Stomach (tissue), 9 donors: ENCODE results near the gene FAIM. TPM values are rescaled to one million over a fixed set of nuclear protein-coding genes. Genes with fewer than 3 reads are reported as not detected.
"Not testable (repeated sequence)": the region's sequence is repeated elsewhere in the genome, so short reads cannot be mapped to it uniquely, and the experiment has no call there.

Experiments used
- DNase-seq, 2 donors: peaks; one replicate each; pipeline versions ENCODE4 v3.0.0 to v3.0.0-alpha.2; 2013 to 2019
- H3K27ac ChIP-seq, 5 donors: fragments of 200-600 bp in 4 of 5; sonication (generic) in 4 of 5; one replicate each; pipeline ENCODE4 v1.5.1; 2013 to 2019; ENCODE audit warnings: mild to moderate bottlenecking in 1 of 5, moderate library complexity in 1 of 5
- H3K27me3 ChIP-seq, 3 donors: fragments of 200-600 bp; sonication (generic); one replicate each; pipeline ENCODE4 v1.5.1; 2017 to 2019; ENCODE audit warnings: mixed run types in 1 of 3
- H3K36me3 ChIP-seq, 4 donors: fragments of 200-600 bp; sonication (generic); 1 replicate in 3 of 4; 2 replicates in 1 of 4; pipeline ENCODE4 v1.5.1; 2016 to 2019
- H3K4me1 ChIP-seq, 4 donors: fragments of 200-600 bp; sonication (generic); one replicate each; pipeline ENCODE4 v1.5.1; 2016 to 2019
- H3K4me3 ChIP-seq, 4 donors: fragments of 200-600 bp; sonication (generic) in 3 of 4; one replicate each; pipeline ENCODE4 v1.5.1; 2016 to 2019; ENCODE audit warnings: mild to moderate bottlenecking in 1 of 4
- H3K9me3 ChIP-seq, 4 donors: fragments of 200-600 bp; sonication (generic); one replicate each; pipeline ENCODE4 v1.5.1; 2016 to 2019
- EP300 ChIP-seq: sonication (generic); formaldehyde crosslinking; IDR thresholded peaks from one replicate; pipeline ENCODE4 v1.6.1; 2017; ENCODE audit warnings: antibody characterized with exemption
- POLR2A ChIP-seq, 4 donors: fragments of 450-650 bp; IDR thresholded peaks; one replicate each; pipeline ENCODE4 v1.6.1; 2016; ENCODE audit warnings: antibody characterized with exemption in 4 of 4, control low read depth in 2 of 4, mild to moderate bottlenecking in 1 of 4, moderate library complexity in 1 of 4
- POLR2AphosphoS5 ChIP-seq, 3 donors: sonication (generic); formaldehyde crosslinking; IDR thresholded peaks; one replicate each; pipeline ENCODE4 v1.6.1; 2016; ENCODE audit warnings: antibody characterized with exemption in 3 of 3
- WGBS, 5 donors: extraction: QIAGEN DNeasy Blood & Tissue Kit in 3 of 5; methylation state at CpG; one replicate each; pipeline versions ENCODE4 v1.1.5 to v1.1.7; 2013 to 2018; 5-methylcytosine and 5-hydroxymethylcytosine counted together
- intact Hi-C: fragments of 100-400 bp; cut with DNase I; formaldehyde crosslinking; loops from one replicate; pipeline ENCODE4 v1.15.1; 2023; ENCODE audit warnings: low total_unique reads
- polyA plus RNA-seq, 3 donors: library from polyadenylated mRNA; stranded (reverse); fragments of 200-250 nt; gene quantifications; one replicate each; pipeline ENCODE4 v1.2.3, GENCODE V29; 2013
- total RNA-seq, 5 donors: library from RNA; depleted of rRNA; stranded (reverse); fragments of >200 nt; gene quantifications; one replicate each; pipeline versions ENCODE4 v1.1.0 to v1.2.3, GENCODE V29; 2014 to 2016
- TF ChIP-seq, protein P1 (sequence below), 7 experiments: fragments of 450-650 bp in 4 of 7; fragments of 200-600 bp in 3 of 7; sonication (generic) in 3 of 7; IDR thresholded peaks; one replicate each; pipeline ENCODE4 v1.5.1; 2016 to 2019; ENCODE audit warnings: antibody characterized with exemption in 7 of 7, control low read depth in 2 of 7, mild to moderate bottlenecking in 1 of 7
- donor health status: healthy with polysubstance abuse.
- donor health status: Bipolar disorder and iron deficiency.
- donor health status: healthy.

The FAIM gene
- total and polyA plus RNA-seq, 8 donors = 0.87 to 17.1 (median 13.8) TPM; not detected in 2

DNA sequence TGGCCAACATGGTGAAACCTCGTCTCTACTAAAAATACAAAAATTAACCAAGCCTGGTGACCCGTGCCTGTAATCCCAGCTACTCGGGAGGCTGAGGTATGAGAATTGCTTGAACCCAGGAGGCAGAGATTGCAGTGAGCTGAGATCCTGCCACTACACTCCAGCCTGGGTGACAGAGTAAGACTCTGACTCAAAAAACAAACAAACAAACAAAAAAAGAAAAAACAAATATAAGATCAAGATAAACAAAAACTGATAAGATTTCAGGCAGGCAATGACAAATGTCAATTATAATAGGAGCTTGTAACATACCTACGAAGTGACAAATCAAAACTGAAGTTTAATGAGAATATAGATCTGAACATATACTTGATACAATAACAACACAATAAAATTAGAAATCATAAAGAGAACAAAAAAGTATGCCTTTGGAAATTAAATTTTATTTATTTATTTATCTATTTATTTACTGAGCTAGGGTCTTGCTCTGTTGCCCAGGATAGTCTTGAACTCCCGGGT is 70.4 kb downstream of the FAIM start:
- no peak for DNase-seq
- WGBS, 5 donors = 85 to 92% (median 88%) methylated on average over 5 of the region's 5 CpGs
- Histone ChIP-seq H3K4me1 (no peaks in the 10 kb centered on the region), H3K4me3 (no peak overlapping the region), H3K27me3 (no peaks in the 10 kb centered on the region), H3K9me3 (peaks cover 0 to 26% (median 14%) of the 10 kb centered on the region in 4 donors), H3K36me3 (peaks cover 0 to 87% (median 73%) of the 10 kb centered on the region in 4 donors), H3K27ac (no peak overlapping the region)
- TF ChIP-seq EP300 (no peak), POLR2A (IDR thresholded peaks at IDR 0.05) (no peak), POLR2AphosphoS5 (IDR thresholded peaks at IDR 0.05) (no peak)
- TF ChIP-seq, protein P1, sequence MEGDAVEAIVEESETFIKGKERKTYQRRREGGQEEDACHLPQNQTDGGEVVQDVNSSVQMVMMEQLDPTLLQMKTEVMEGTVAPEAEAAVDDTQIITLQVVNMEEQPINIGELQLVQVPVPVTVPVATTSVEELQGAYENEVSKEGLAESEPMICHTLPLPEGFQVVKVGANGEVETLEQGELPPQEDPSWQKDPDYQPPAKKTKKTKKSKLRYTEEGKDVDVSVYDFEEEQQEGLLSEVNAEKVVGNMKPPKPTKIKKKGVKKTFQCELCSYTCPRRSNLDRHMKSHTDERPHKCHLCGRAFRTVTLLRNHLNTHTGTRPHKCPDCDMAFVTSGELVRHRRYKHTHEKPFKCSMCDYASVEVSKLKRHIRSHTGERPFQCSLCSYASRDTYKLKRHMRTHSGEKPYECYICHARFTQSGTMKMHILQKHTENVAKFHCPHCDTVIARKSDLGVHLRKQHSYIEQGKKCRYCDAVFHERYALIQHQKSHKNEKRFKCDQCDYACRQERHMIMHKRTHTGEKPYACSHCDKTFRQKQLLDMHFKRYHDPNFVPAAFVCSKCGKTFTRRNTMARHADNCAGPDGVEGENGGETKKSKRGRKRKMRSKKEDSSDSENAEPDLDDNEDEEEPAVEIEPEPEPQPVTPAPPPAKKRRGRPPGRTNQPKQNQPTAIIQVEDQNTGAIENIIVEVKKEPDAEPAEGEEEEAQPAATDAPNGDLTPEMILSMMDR (IDR thresholded peaks at IDR 0.05) = no peak
- intact Hi-C loops = no loop called here

DNA sequence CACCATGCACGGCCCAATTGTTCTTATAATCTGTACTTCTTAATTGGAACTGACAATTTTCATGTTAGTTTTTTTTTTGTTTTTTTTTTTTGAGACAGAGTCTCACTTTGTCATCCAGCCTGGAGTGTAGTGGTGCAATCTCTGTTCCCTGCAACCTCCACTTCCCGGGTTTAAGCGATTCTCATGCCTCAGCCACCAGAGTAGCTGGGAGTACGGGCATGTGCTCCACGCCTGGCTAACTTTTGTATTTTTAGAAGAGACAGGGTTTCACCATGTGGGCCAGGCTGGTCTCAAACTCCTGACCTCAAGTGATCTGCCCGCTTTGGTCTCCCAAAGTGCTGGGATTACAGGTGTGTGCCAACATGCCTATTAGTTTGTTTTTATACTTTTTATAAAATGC is 72.4 kb downstream of the FAIM start:
- H3K4me3 ChIP-seq, H3K27ac ChIP-seq, intact Hi-C loops, H3K27me3 ChIP-seq, DNase-seq, H3K4me1 ChIP-seq: not testable (repeated sequence)
- 93 to 99% (median 97%) methylated on average over 6 of the region's 6 CpGs for WGBS, 5 donors
- peaks cover 0 to 12% (median 5%) of the 10 kb centered on the region in 4 donors for H3K9me3 ChIP-seq
- H3K36me3 ChIP-seq = peaks cover 0 to 69% (median 58%) of the 10 kb centered on the region in 4 donors

DNA sequence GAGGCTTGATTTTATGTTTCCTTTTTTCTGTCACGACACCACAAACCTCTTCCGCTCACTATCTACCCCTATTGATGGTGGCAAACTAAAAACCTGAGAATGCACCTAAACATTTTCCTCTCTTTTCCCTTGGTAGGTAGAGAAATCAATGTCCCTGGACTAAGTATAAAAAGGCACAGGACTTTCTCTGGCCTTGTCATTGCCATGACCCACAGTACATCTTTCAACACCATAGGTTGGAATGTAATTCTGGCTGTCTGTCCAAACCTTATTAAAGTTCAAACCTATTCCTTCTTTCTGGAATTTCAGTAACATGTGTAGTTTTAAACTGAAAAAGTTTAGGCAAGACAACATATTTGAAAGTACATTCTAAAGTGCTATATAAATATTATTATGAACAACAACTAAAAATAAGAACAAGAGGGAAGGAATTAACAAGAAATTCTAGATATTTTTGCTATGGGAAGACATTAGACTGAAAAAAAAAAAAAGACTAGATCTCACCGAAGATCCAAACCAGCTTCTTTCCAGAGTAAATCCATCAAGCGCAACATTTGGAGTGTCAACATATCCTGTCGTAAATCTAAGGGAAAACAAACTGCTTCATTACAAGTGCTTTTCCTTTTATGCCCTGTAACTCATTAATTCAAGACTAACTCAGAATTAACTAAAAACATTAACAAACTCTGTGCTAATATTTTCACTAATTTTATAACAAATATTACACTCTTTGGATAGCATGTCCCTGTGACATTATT is 73.1 kb downstream of the FAIM start:
- DNase-seq = no peak
- intact Hi-C loops = no loop called here
- Histone ChIP-seq H3K4me1 (peaks cover 0 to 9% (median 0%) of the 10 kb centered on the region in 4 donors), H3K36me3 (peaks cover 0 to 63% (median 54%) of the 10 kb centered on the region in 4 donors), H3K9me3 (peaks cover 0 to 7% (median 3%) of the 10 kb centered on the region in 4 donors), H3K27ac (no peak overlapping the region), H3K27me3 (no peaks in the 10 kb centered on the region), H3K4me3 (no peak overlapping the region)
- WGBS, 5 donors = 75 to 84% (median 78%) methylated on average over 5 of the region's 5 CpGs
- TF ChIP-seq, protein P1 (IDR thresholded peaks at IDR 0.05) = no peak
- TF ChIP-seq POLR2A (IDR thresholded peaks at IDR 0.05) (no peak), EP300 (no peak), POLR2AphosphoS5 (IDR thresholded peaks at IDR 0.05) (no peak)

DNA sequence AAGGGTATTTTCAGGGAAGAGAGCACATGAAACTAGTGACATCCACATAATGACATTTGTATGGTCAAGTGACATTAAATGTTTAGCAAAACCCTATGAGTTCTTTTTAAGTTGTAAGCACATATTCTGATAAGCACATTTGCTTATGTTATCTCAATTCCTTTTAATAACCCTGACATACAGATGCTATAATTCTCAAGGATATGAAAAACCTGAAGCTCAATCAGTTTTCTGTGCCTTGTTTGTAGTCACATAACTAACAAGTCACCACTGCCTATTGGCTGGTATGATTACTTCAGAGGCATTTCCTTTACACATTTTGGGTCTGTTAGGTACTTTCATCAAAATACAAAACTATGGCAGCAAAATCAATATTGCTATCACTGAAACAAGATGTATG is 74.1 kb downstream of the FAIM start:
- no peak for TF ChIP-seq EP300
- intact Hi-C loops = no loop called here
- no peak overlapping the region for H3K27ac ChIP-seq
- H3K4me1 ChIP-seq = peaks cover 0 to 16% (median 0%) of the 10 kb centered on the region in 4 donors
- H3K36me3 ChIP-seq = peaks cover 0 to 55% (median 47%) of the 10 kb centered on the region in 4 donors
- DNase-seq = no peak
- H3K4me3 ChIP-seq = no peak overlapping the region
- H3K27me3 ChIP-seq = no peaks in the 10 kb centered on the region
- H3K9me3 ChIP-seq = no peaks in the 10 kb centered on the region

Other genes with a start within 250 kb of the FAIM start
- 1 to 10 TPM in 4 of 5 donors, not detected in 1; 2.8 to 7.1 (median 4.2) TPM for gene ESYT3, start 174.2 kb upstream of the FAIM start, total RNA-seq
- gene ESYT3, start 174.2 kb upstream of the FAIM start, polyA plus RNA-seq = under 1 TPM; 0.44 to 0.53 (median 0.46) TPM
- 10 to 100 TPM; 11.6 to 58.3 (median 27.2) TPM for gene CEP70, start 14.5 kb upstream of the FAIM start, total RNA-seq
- 10 to 100 TPM; 10.5 to 16.5 (median 12.1) TPM for gene CEP70, start 14.5 kb upstream of the FAIM start, polyA plus RNA-seq
- 10 to 100 TPM in 3 of 5 donors, 1 to 10 TPM in 2; 2.9 to 43.7 (median 11.6) TPM for gene PIK3CB, start 226.2 kb downstream of the FAIM start, total RNA-seq
- 1 to 10 TPM; 8.5 to 9.2 (median 9.2) TPM for gene PIK3CB, start 226.2 kb downstream of the FAIM start, polyA plus RNA-seq